Measurements from ENCODE around the gene TNNT1.

The TNNT1 gene

GRCh38 chr19:55092423-55093318 is 56.3 kb downstream of the TNNT1 start:
- in situ Hi-C loops (cut with HindIII; ENCODE audit: low pct_unique_long_range_greater_than_20kb, low sequenced_read_pairs), result no loop called here
- DNase-seq (ENCODE audit: low read depth in 1 of 2, low spot score in 1 of 2), result no peak

GRCh38 chr19:55091955-55092354 is 57.1 kb downstream of the TNNT1 start:
- in situ Hi-C loops (cut with HindIII; ENCODE audit: low pct_unique_long_range_greater_than_20kb, low sequenced_read_pairs), result no loop called here
- no peak for TF ChIP-seq JUND (IDR thresholded peaks at IDR 0.05; ENCODE audit: low read depth)
- no peak for DNase-seq (ENCODE audit: low read depth in 1 of 2, low spot score in 1 of 2)

More at GRCh38 chr19:55092423-55093318, 56.3 kb downstream of the TNNT1 start:
- no peak for TF ChIP-seq JUND (IDR thresholded peaks at IDR 0.05; ENCODE audit: low read depth)

- in situ Hi-C loops (cut with HindIII; ENCODE audit: low pct_unique_long_range_greater_than_20kb, low sequenced_read_pairs), result no loop called here
- DNase-seq (ENCODE audit: low read depth in 1 of 2, low spot score in 1 of 2), result no peak
- TF ChIP-seq JUND (IDR thresholded peaks at IDR 0.05; ENCODE audit: low read depth), result no peak
Measured at GRCh38 chr19:55091126-55091910, 57.7 kb downstream of the TNNT1 start.

GRCh38 chr19:55090564-55090963 is 58.4 kb downstream of the TNNT1 start:
- in situ Hi-C loops (cut with HindIII; ENCODE audit: low pct_unique_long_range_greater_than_20kb, low sequenced_read_pairs), result no loop called here
- DNase-seq (ENCODE audit: low read depth in 1 of 2, low spot score in 1 of 2), result no peak
- TF ChIP-seq JUND (IDR thresholded peaks at IDR 0.05; ENCODE audit: low read depth), result no peak

GRCh38 chr19:55089342-55089944 is 59.6 kb downstream of the TNNT1 start:
- in situ Hi-C loops (cut with HindIII; ENCODE audit: low pct_unique_long_range_greater_than_20kb, low sequenced_read_pairs), result no loop called here
- TF ChIP-seq JUND (IDR thresholded peaks at IDR 0.05; ENCODE audit: low read depth), result no peak
- no peak for DNase-seq (ENCODE audit: low read depth in 1 of 2, low spot score in 1 of 2)

DNA sequence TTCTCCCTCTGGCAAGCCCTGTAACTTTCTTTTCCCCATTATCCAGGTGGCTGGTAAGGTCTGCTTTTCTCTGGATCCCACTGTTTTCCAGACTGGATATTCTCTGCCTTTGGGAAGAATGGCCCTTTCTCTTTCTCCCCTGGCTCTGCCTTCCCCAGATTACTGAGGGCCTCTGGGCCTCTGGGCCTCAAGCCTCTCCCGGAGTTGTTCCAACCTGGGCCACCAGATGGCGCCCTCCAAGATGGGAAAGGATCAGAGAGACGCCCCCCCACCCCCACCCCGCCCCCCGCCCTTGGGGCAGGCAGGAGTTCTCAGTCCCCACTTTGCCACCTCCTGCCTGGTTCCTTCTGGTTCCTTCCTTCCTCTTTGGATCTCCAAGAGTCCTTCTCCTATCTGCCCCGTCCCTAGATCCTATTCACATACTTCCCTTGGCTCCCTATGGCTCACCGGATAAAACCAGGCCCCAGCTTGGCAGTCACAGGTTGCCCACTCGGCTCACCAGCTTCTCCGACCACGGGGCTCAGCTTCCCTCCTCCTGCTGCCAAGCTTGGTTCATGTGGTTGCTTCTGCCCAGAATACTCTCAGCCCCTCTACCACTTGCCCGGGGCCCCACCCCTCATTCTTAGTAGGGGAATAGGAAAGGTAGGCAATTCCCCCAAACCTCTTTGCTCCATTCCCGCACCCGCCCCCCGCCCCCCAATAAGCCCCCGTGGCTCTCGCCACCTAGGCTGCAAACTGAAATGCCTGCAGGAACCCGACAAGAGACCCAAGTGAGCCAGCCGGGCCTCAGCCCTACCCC is 60.3 kb downstream of the TNNT1 start:
- TF ChIP-seq JUND (IDR thresholded peaks at IDR 0.05; ENCODE audit: low read depth), result no peak
- in situ Hi-C loops (cut with HindIII; ENCODE audit: low pct_unique_long_range_greater_than_20kb, low sequenced_read_pairs), result no loop called here
- DNase-seq (ENCODE audit: low read depth in 1 of 2, low spot score in 1 of 2), result peak; percentile 69 to 74

- no peak for DNase-seq (ENCODE audit: low read depth in 1 of 2, low spot score in 1 of 2)
Measured at GRCh38 chr19:55088021-55088451, 61.0 kb downstream of the TNNT1 start.

GRCh38 chr19:55087542-55087901 is 61.5 kb downstream of the TNNT1 start:
- TF ChIP-seq JUND (IDR thresholded peaks at IDR 0.05; ENCODE audit: low read depth), result no peak
- in situ Hi-C loops (cut with HindIII; ENCODE audit: low pct_unique_long_range_greater_than_20kb, low sequenced_read_pairs), result no loop called here
- no peak for DNase-seq (ENCODE audit: low read depth in 1 of 2, low spot score in 1 of 2)

More at GRCh38 chr19:55088021-55088451, 61.0 kb downstream of the TNNT1 start:
- no peak for TF ChIP-seq JUND (IDR thresholded peaks at IDR 0.05; ENCODE audit: low read depth)
- in situ Hi-C loops (cut with HindIII; ENCODE audit: low pct_unique_long_range_greater_than_20kb, low sequenced_read_pairs), result no loop called here

GRCh38 chr19:55086730-55087541 is 62.1 kb downstream of the TNNT1 start:
- DNase-seq (ENCODE audit: low read depth in 1 of 2, low spot score in 1 of 2), result no peak
- in situ Hi-C loops (cut with HindIII; ENCODE audit: low pct_unique_long_range_greater_than_20kb, low sequenced_read_pairs), result no loop called here
- TF ChIP-seq JUND (IDR thresholded peaks at IDR 0.05; ENCODE audit: low read depth), result no peak

DNA sequence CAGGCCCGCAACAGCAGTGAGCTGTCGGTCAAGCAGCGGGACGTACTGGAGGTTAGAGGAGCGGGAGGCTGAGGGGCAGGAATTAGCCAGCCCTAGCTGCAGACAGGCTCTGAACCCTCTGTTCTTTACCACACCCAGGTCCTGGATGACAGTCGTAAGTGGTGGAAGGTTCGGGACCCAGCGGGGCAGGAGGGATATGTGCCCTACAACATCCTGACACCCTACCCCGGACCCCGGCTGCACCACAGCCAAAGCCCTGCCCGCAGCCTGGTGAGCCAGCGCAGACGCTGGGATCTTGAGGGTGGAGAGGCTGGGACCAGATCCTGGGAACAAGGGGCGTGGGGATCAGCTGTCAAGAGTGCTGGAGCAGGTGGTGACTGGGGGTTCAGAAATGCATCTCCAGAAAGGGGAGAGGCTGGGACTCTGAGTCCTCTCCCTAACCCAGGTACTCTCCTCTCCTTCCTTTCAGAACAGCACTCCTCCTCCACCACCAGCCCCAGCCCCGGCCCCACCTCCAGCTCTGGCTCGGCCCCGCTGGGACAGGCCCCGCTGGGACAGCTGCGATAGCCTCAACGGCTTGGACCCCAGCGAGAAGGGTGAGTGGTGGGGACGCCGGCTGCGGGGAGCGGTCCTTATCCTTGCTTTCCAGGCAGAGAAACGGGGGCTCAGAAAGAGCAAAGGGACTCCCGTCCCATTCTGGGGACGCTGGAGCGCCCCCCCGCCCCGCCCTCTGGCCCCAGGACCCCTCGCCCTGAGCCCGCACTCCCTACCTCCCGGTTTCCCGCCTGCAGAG is 62.9 kb downstream of the TNNT1 start:
- in situ Hi-C loops (cut with HindIII; ENCODE audit: low pct_unique_long_range_greater_than_20kb, low sequenced_read_pairs), result no loop called here
- no peak for DNase-seq (ENCODE audit: low read depth in 1 of 2, low spot score in 1 of 2)
- TF ChIP-seq JUND (IDR thresholded peaks at IDR 0.05; ENCODE audit: low read depth), result no peak

- in situ Hi-C loops (cut with HindIII; ENCODE audit: low pct_unique_long_range_greater_than_20kb, low sequenced_read_pairs), result no loop called here
- no peak for DNase-seq (ENCODE audit: low read depth in 1 of 2, low spot score in 1 of 2)
- no peak for TF ChIP-seq JUND (IDR thresholded peaks at IDR 0.05; ENCODE audit: low read depth)
Measured at GRCh38 chr19:55084416-55084815, 64.6 kb downstream of the TNNT1 start.

Data from T47D (cell line).